Activated B cell treated with CpG ODN at 0.5 μM for 24 hours (primary cell): Measurements from ENCODE around the gene OPN4. TPM values are rescaled to one million over a fixed set of nuclear protein-coding genes. Genes with fewer than 3 reads are reported as not detected.
"Not testable (repeated sequence)": the region's sequence is repeated elsewhere in the genome, so short reads cannot be mapped to it uniquely, and the experiment has no call there.

Experiments
- ATAC-seq: fragments of 200-7000 bp; cut with Tn5 transposase; one replicate; pipeline ENCODE4 v1.10.0; 2021; ENCODE audit warnings: low read depth, mild to moderate bottlenecking, moderate library complexity
- CTCF ChIA-PET: fragments of 350-600 bp; sonication (Branson Sonifier 250); formaldehyde crosslinking; loops from one replicate; lab custom pipeline; 2021; ENCODE audit warnings: antibody characterized with exemption; lab: Charles Lee
- POLR2A ChIA-PET: fragments of 350-600 bp; sonication (Branson Sonifier 250); formaldehyde crosslinking; loops from one replicate; lab custom pipeline; 2021; ENCODE audit warnings: antibody characterized with exemption; lab: Charles Lee
- DNase-seq: peaks from one replicate; pipeline ENCODE4 v3.0.0; 2022
- H3K27ac Mint-ChIP-seq: one replicate; pipeline ENCODE4 v1.8.0; 2020; ENCODE audit warnings: mixed read lengths
- H3K27me3 Mint-ChIP-seq: one replicate; pipeline ENCODE4 v1.8.0; 2021; ENCODE audit warnings: mixed read lengths
- H3K36me3 Mint-ChIP-seq: one replicate; pipeline ENCODE4 v1.8.0; 2021; ENCODE audit warnings: low read depth, mixed read lengths
- H3K4me1 Mint-ChIP-seq: one replicate; pipeline ENCODE4 v1.8.0; 2021; ENCODE audit warnings: mixed read lengths
- H3K4me3 Mint-ChIP-seq: one replicate; pipeline ENCODE4 v1.8.0; 2020; ENCODE audit warnings: mild to moderate bottlenecking, mixed read lengths
- H3K9me3 Mint-ChIP-seq: one replicate; pipeline ENCODE4 v1.8.0; 2020; ENCODE audit warnings: mixed read lengths
- CTCF ChIP-seq: fragments of 200-600 bp; IDR thresholded peaks from one replicate; pipeline ENCODE4 v1.8.0; 2022; ENCODE audit warnings: antibody characterized with exemption, mild to moderate bottlenecking
- intact Hi-C: fragments of 100-400 bp; cut with micrococcal nuclease; formaldehyde crosslinking; loops from one replicate; pipeline ENCODE4 v1.15.1; 2024
- total RNA-seq: library from RNA; stranded (reverse); gene quantifications from 2 replicates; pipeline ENCODE4 v1.2.3, GENCODE V29; 2022

Gene OPN4
- total RNA-seq, 1 donor from 2014 or later, result not detected

- POLR2A ChIA-PET, result no interaction called here
- H3K36me3 Mint-ChIP-seq, result no peaks in the 10 kb centered on the region
- intact Hi-C loops, result no loop called here
- no peak overlapping the region for H3K27ac Mint-ChIP-seq
- DNase-seq (no peak), ATAC-seq (no peak)
- peaks cover 14% of the 10 kb centered on the region for H3K27me3 Mint-ChIP-seq
- no peak for TF ChIP-seq CTCF
- H3K4me1 Mint-ChIP-seq, result peaks cover 14% of the 10 kb centered on the region
- H3K4me3 Mint-ChIP-seq, result no peak overlapping the region
- peaks cover 2% of the 10 kb centered on the region for H3K9me3 Mint-ChIP-seq
- CTCF ChIA-PET, result interaction anchor here (1.6 kb wide), 1 partner anchor 70 kb away, joined by 3 read pairs; no protein-coding TSS in a partner anchor
Observed at GRCh38 chr10:86642499-86642898, 11.8 kb upstream of the OPN4 start.

- Mint-ChIP-seq H3K27me3 (peaks cover 8% of the 10 kb centered on the region), H3K4me1 (peaks cover 14% of the 10 kb centered on the region), H3K27ac (no peak overlapping the region), H3K36me3 (no peaks in the 10 kb centered on the region), H3K4me3 (no peak overlapping the region), H3K9me3 (peaks cover 2% of the 10 kb centered on the region)
- CTCF ChIA-PET, result no interaction called here
- intact Hi-C loops, result no loop called here
- no peak for ATAC-seq
- no peak for DNase-seq
- TF ChIP-seq CTCF, result no peak
- POLR2A ChIA-PET, result no interaction called here
Observed at GRCh38 chr10:86644152-86644793, 10.1 kb upstream of the OPN4 start.

- no peak overlapping the region for H3K27ac Mint-ChIP-seq
- peaks cover 3% of the 10 kb centered on the region for H3K27me3 Mint-ChIP-seq
- peaks cover 2% of the 10 kb centered on the region for H3K9me3 Mint-ChIP-seq
- no peak for ATAC-seq
- ChIA-PET CTCF (no interaction called here), POLR2A (no interaction called here)
- no peak for TF ChIP-seq CTCF
- H3K4me3 Mint-ChIP-seq, result no peak overlapping the region
- intact Hi-C loops, result no loop called here
- no peak for DNase-seq
- H3K4me1 Mint-ChIP-seq, result peaks cover 14% of the 10 kb centered on the region
- H3K36me3 Mint-ChIP-seq, result no peaks in the 10 kb centered on the region
Observed at GRCh38 chr10:86644794-86645445, 9.4 kb upstream of the OPN4 start.

- H3K27me3 Mint-ChIP-seq, H3K9me3 Mint-ChIP-seq, ATAC-seq, H3K4me3 Mint-ChIP-seq, H3K27ac Mint-ChIP-seq, intact Hi-C loops, DNase-seq, H3K36me3 Mint-ChIP-seq, POLR2A ChIA-PET, CTCF ChIA-PET: not testable (repeated sequence)
- H3K4me1 Mint-ChIP-seq, result peaks cover 14% of the 10 kb centered on the region
Observed at GRCh38 chr10:86645621-86646165, 8.7 kb upstream of the OPN4 start.

- no peak for ATAC-seq
- Mint-ChIP-seq H3K4me1 (peaks cover 14% of the 10 kb centered on the region), H3K27ac (no peak overlapping the region), H3K4me3 (no peak overlapping the region), H3K9me3 (peaks cover 2% of the 10 kb centered on the region), H3K36me3 (no peaks in the 10 kb centered on the region), H3K27me3 (peaks cover 2% of the 10 kb centered on the region)
- ChIA-PET POLR2A (no interaction called here), CTCF (no interaction called here)
- TF ChIP-seq CTCF, result no peak
- intact Hi-C loops, result no loop called here
- DNase-seq, result no peak
Observed at GRCh38 chr10:86646532-86646931, 7.8 kb upstream of the OPN4 start.
